Nephron (organoid): ENCODE data around the gene TSR1.

Experiments
- H3K27ac Mint-ChIP-seq, 3 experiments: 2 replicates each; pipeline ENCODE4 v1.8.0; 2020; ENCODE audit warnings: mixed read lengths in 3 of 3, mild to moderate bottlenecking in 2 of 3, moderate library complexity in 1 of 3
- H3K27me3 Mint-ChIP-seq: 2 replicates; pipeline ENCODE4 v1.8.0; 2021; ENCODE audit warnings: low read depth, mild to moderate bottlenecking, moderate library complexity, mixed read lengths
- H3K36me3 Mint-ChIP-seq: 2 replicates; pipeline ENCODE4 v1.8.0; 2020; ENCODE audit warnings: low read depth, mixed read lengths
- H3K4me1 Mint-ChIP-seq: 2 replicates; pipeline ENCODE4 v1.8.0; 2020; ENCODE audit warnings: mixed read lengths
- H3K4me3 Mint-ChIP-seq, 3 experiments: 2 replicates each; pipeline ENCODE4 v1.8.0; 2020; ENCODE audit warnings: mild to moderate bottlenecking in 3 of 3, mixed read lengths in 3 of 3, moderate library complexity in 2 of 3
- H3K9me3 Mint-ChIP-seq: 2 replicates; pipeline ENCODE4 v1.8.0; 2020; ENCODE audit warnings: mixed read lengths
- TF ChIP-seq, protein P1 (sequence below), 3 experiments: fragments of 200-600 bp; sonication (generic); IDR thresholded peaks; one replicate each; pipeline ENCODE4 v1.5.0; 2021; ENCODE audit warnings: antibody characterized with exemption in 3 of 3; ENCODE audit not compliant: unreplicated experiment in 3 of 3

Gene TSR1

GRCh38 chr17:2338315-2338657 lies 2.0 kb upstream of the TSR1 start:
- H3K36me3 Mint-ChIP-seq, result peaks cover 20% of the 10 kb centered on the region
- no peaks in the 10 kb centered on the region for H3K9me3 Mint-ChIP-seq
- H3K4me3 Mint-ChIP-seq, result peak overlapping the region; percentile 83 to 95 (median 92)
- TF ChIP-seq, protein P1, sequence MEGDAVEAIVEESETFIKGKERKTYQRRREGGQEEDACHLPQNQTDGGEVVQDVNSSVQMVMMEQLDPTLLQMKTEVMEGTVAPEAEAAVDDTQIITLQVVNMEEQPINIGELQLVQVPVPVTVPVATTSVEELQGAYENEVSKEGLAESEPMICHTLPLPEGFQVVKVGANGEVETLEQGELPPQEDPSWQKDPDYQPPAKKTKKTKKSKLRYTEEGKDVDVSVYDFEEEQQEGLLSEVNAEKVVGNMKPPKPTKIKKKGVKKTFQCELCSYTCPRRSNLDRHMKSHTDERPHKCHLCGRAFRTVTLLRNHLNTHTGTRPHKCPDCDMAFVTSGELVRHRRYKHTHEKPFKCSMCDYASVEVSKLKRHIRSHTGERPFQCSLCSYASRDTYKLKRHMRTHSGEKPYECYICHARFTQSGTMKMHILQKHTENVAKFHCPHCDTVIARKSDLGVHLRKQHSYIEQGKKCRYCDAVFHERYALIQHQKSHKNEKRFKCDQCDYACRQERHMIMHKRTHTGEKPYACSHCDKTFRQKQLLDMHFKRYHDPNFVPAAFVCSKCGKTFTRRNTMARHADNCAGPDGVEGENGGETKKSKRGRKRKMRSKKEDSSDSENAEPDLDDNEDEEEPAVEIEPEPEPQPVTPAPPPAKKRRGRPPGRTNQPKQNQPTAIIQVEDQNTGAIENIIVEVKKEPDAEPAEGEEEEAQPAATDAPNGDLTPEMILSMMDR (IDR thresholded peaks at IDR 0.05; ENCODE audit: unreplicated experiment in 3 of 3), result no peak
- peak overlapping the region; percentile 66 to 93 (median 81) for H3K27ac Mint-ChIP-seq
- no peaks in the 10 kb centered on the region for H3K27me3 Mint-ChIP-seq
- H3K4me1 Mint-ChIP-seq, result peaks cover 23% of the 10 kb centered on the region

GRCh38 chr17:2337544-2338314 lies 1.5 kb upstream of the TSR1 start:
- H3K9me3 Mint-ChIP-seq, result no peaks in the 10 kb centered on the region
- TF ChIP-seq, protein P1 (IDR thresholded peaks at IDR 0.05; ENCODE audit: unreplicated experiment in 3 of 3), result no peak
- peaks cover 23% of the 10 kb centered on the region for H3K4me1 Mint-ChIP-seq
- no peaks in the 10 kb centered on the region for H3K27me3 Mint-ChIP-seq
- peak overlapping the region; percentile 83 to 95 (median 92) for H3K4me3 Mint-ChIP-seq
- peaks cover 18% of the 10 kb centered on the region for H3K36me3 Mint-ChIP-seq
- peak overlapping the region; percentile 66 to 93 (median 81) for H3K27ac Mint-ChIP-seq

DNA sequence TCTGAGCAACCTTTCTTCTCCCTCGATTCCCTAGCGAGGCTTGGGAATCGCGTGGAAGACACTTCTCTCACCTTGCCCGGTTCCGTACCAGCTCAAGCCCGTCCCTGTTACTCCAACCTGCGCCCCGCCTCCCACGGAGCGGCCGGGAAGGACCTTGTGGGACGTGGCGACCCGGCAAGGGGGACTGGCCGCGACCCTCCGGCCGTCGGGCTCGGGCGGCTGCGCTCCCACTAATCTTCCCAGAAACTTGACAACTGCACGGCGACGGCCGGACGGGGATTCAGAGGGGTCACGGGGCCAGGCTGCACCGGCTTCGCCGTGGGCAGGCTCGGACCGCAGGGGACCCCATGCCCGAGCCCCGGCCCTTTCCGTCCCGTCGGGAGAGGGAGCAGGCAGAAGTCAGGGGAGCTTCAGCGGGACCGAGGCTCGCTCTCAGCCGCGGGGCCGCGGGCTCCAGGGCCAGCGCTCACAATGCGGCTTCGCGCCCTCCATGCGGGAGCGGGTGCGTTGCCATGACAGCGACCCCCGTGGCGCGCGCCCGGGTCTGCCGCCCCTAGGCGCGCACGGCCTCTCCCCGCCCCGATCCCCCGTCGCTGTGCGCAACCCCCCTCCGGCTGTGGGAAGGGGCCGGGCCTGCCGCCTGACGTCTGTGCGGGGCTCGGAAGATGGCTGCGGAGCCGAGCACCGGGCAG lies 741 bp upstream of the TSR1 start, which contains the start of gene SGSM2:
Gene SGSM2 (plus strand): TSS at position 650 of the 692 bp plus-strand sequence. CDS start 188 bp downstream, outside the sequence.
- TF ChIP-seq, protein P1 (IDR thresholded peaks at IDR 0.05; ENCODE audit: unreplicated experiment in 3 of 3), result no peak
- Mint-ChIP-seq H3K36me3 (peaks cover 14% of the 10 kb centered on the region), H3K27me3 (no peaks in the 10 kb centered on the region), H3K27ac (peak within 1 kb of the TSS; percentile 84 to 97 (median 93)), H3K4me3 (peak within 1 kb of the TSS; percentile 92 to 100 (median 100)), H3K4me1 (peaks cover 23% of the 10 kb centered on the region), H3K9me3 (no peaks in the 10 kb centered on the region)

DNA sequence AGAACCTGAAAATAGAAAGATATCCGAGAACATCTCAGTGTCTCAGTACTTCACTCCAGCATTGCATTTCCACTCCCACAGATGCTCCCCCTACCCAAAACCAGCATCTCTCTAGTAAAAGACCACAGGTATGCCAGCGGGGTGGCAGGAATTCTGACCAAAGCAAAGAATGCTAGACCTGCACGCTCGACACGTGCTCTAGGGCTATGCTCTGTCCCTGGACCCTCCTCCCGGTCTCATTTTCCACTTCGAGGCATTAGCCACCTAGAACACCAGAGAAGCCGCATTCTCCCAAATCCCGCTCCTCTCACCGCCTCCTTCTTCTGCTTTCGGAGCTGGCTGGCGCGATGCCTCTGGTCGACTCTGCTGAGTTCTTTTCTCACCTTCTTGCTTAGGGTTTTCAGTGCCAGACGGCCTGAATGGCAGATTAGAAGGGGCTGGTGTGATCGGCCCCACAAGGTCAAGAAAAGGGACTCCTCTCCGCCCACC lies 487 bp downstream of the TSR1 start:
- TF ChIP-seq, protein P1 (IDR thresholded peaks at IDR 0.05; ENCODE audit: unreplicated experiment in 3 of 3), result no peak
- Mint-ChIP-seq H3K27ac (peak overlapping the region; percentile 84 to 97 (median 93)), H3K9me3 (no peaks in the 10 kb centered on the region), H3K27me3 (no peaks in the 10 kb centered on the region), H3K36me3 (peaks cover 9% of the 10 kb centered on the region), H3K4me1 (peaks cover 23% of the 10 kb centered on the region), H3K4me3 (peak overlapping the region in 2 of 3 experiments; percentile 100)

- TF ChIP-seq, protein P1 (IDR thresholded peaks at IDR 0.05; ENCODE audit: unreplicated experiment in 3 of 3), result no peak
- Mint-ChIP-seq H3K4me1 (peaks cover 16% of the 10 kb centered on the region), H3K27ac (no peak overlapping the region), H3K36me3 (peaks cover 31% of the 10 kb centered on the region), H3K27me3 (no peaks in the 10 kb centered on the region), H3K9me3 (no peaks in the 10 kb centered on the region), H3K4me3 (no peak overlapping the region)
Measured at GRCh38 chr17:2331303-2331702, 5.0 kb downstream of the TSR1 start.
